Bronchial epithelial cell (primary cell): Measurements from ENCODE around the gene RSPH1. TPM values are rescaled to one million over a fixed set of nuclear protein-coding genes. Genes with fewer than 3 reads are reported as not detected.

Source experiments
- DNase-seq: peaks from one replicate; pipeline ENCODE4 v3.0.0-alpha.2; 2010; ENCODE audit warnings: low read depth
- FAIRE-seq: peaks from 2 replicates; lab custom pipeline; 2011; peaks lifted over from hg19 to GRCh38; lab: Jason Lieb, UNC
- H3K27me3 ChIP-seq: 2 replicates; pipeline ENCODE4 v1.5.1; 2011; ENCODE audit warnings: low read length; ENCODE audit not compliant: control insufficient read depth, insufficient read depth
- H3K36me3 ChIP-seq: 2 replicates; pipeline ENCODE4 v1.5.1; 2011; ENCODE audit warnings: low read length; ENCODE audit not compliant: control insufficient read depth, insufficient read depth
- H3K4me3 ChIP-seq: 2 replicates; pipeline ENCODE4 v1.5.1; 2011; ENCODE audit warnings: mild to moderate bottlenecking, low read depth, low read length, control low read depth
- total RNA-seq: library from RNA; depleted of rRNA; stranded (reverse); fragments of >200 nt; gene quantifications from 2 replicates; pipeline ENCODE4 v1.2.1, GENCODE V29; 2014
- TF ChIP-seq, protein P1 (sequence below): IDR thresholded peaks from 2 replicates; pipeline ENCODE4 v1.5.1; 2011; ENCODE audit warnings: mild to moderate bottlenecking, moderate library complexity, low read length, control low read depth, inconsistent platforms; ENCODE audit not compliant: insufficient read depth, severe bottlenecking

Gene RSPH1
- total RNA-seq, 1 donor from 2014 or later = under 0.01 TPM

DNA sequence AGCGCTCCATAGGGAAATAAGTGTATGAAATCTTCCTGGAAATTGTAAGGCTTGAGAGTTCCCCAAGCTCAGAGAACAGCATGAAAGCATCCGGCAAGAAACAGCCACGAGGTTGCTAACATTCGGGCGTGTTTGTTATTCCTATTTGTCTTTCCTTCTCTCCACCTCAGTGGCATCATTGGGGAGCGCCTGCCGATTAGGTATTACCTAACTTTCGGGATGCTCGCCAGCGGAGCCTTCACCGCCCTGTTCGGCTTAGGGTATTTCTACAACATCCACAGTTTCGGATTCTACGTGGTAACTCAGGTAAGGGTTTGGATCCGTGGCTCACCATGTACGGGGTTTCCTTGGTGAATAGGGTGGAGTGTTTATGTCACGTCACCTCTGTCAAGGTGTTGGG is 43.3 kb upstream of the RSPH1 start:
- Histone ChIP-seq H3K27me3 (no peaks in the 10 kb centered on the region), H3K36me3 (peaks cover 21% of the 10 kb centered on the region), H3K4me3 (no peak overlapping the region)
- no peak for FAIRE-seq
- DNase-seq = no peak
- TF ChIP-seq, protein P1, sequence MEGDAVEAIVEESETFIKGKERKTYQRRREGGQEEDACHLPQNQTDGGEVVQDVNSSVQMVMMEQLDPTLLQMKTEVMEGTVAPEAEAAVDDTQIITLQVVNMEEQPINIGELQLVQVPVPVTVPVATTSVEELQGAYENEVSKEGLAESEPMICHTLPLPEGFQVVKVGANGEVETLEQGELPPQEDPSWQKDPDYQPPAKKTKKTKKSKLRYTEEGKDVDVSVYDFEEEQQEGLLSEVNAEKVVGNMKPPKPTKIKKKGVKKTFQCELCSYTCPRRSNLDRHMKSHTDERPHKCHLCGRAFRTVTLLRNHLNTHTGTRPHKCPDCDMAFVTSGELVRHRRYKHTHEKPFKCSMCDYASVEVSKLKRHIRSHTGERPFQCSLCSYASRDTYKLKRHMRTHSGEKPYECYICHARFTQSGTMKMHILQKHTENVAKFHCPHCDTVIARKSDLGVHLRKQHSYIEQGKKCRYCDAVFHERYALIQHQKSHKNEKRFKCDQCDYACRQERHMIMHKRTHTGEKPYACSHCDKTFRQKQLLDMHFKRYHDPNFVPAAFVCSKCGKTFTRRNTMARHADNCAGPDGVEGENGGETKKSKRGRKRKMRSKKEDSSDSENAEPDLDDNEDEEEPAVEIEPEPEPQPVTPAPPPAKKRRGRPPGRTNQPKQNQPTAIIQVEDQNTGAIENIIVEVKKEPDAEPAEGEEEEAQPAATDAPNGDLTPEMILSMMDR = no peak

DNA sequence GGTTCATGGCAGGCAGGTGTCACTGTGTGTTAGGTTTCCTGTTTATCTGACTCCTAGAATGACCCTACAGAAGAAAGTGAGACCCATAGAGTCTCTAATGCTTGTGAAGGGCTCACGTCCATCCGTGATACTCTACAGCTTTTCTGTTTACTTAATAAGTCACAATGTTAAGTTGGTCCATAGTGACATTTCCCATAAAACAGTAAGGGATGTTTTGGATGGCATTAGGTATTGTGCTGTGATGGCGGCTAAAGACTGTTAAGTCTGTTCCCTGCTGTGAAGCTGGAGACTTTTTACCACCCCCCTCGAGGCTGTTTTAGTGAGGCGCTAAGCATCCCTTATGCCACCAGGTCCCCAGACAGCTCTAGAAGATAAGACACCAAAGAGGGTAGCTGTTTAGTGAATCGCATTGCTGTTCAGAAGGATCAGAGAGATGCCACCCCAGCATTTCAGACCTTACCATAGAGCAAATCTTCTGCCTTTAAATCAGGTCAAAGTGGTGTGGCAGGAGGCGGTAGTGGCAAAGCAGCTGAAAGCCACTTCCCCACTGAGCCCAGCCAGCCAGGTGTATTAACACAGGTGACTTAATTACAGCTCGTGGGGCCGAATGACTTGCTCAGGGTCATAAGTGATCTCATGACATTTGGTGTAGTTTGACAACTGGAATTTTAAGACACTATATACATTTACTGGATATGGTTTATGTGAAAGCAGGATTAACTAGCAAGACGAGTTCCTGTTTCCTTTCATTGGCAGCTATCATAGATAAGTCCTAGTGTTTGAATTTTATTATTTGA is 42.7 kb upstream of the RSPH1 start:
- peaks cover 22% of the 10 kb centered on the region for H3K36me3 ChIP-seq
- DNase-seq = no peak
- FAIRE-seq = no peak
- H3K4me3 ChIP-seq = no peak overlapping the region
- no peaks in the 10 kb centered on the region for H3K27me3 ChIP-seq
- TF ChIP-seq, protein P1 = no peak

DNA sequence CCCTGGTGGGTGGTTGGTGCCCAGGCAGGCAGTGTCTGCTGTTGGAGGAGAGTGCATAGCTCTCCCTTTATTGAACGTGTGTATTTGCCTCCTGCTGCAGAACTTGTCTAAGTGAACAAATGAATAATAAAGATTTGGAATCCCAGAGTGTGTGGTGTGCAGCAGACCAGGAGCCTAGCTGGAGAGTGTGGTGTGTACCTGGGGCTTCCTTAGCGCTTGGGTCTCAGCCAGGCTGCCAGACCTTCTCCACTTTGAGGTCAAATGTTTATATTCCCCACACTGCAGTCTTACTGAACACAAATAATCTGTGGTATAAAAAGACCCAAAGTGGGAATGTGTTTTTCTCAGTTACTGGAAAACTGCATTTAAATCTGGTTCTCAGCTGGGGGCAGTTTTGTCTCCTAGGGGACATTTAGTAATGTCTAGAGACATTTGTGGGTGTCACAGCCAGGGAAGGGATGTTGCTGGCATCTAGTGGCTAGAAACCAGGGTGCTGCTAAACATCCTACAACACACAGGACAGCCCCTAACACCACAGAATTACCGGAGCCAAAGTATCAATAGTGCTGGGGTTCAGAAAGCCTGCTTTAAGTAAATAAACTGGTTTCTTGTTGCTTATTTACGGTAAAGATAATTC is 41.2 kb upstream of the RSPH1 start:
- no peak for FAIRE-seq
- DNase-seq = no peak
- Histone ChIP-seq H3K27me3 (no peaks in the 10 kb centered on the region), H3K4me3 (no peak overlapping the region), H3K36me3 (peaks cover 18% of the 10 kb centered on the region)
- TF ChIP-seq, protein P1 = peak; percentile 50

DNA sequence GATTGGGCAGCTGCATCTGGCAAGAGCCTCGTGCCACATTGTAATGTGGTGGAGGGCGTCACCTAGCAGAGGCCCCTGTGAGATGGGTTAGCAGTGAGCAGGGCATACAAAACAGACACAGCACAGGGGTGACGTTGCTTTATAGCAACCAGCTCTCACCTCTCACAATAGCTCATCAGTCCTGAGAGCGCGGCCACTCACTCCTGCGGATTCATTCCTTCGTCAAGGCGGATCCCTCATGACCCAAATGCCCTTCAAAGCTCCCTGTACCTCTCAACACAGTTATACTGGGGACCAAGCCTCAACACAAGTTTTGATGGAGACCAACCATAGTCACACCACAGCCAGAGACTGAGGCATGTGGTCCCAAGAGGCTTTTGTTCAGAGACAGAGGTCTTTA is 40.6 kb upstream of the RSPH1 start:
- Histone ChIP-seq H3K27me3 (no peaks in the 10 kb centered on the region), H3K4me3 (no peak overlapping the region), H3K36me3 (peaks cover 18% of the 10 kb centered on the region)
- FAIRE-seq = no peak
- DNase-seq = no peak
- TF ChIP-seq, protein P1 = no peak

- no peak for DNase-seq
Measured at GRCh38 chr21:42535602-42536171, 39.7 kb upstream of the RSPH1 start.

More at GRCh38 chr21:42535602-42536171, 39.7 kb upstream of the RSPH1 start:
- Histone ChIP-seq H3K36me3 (peaks cover 18% of the 10 kb centered on the region), H3K4me3 (no peak overlapping the region), H3K27me3 (no peaks in the 10 kb centered on the region)
- TF ChIP-seq, protein P1 = no peak
- FAIRE-seq = no peak
